OCI-LY7 (cell line): ENCODE data around the gene FNDC3A. TPM values are rescaled to one million over a fixed set of nuclear protein-coding genes. Genes with fewer than 3 reads are reported as not detected.
"Not testable (repeated sequence)": the region's sequence is repeated elsewhere in the genome, so short reads cannot be mapped to it uniquely, and the experiment has no call there.

Experiments
- BruUV-seq: library from RNA; stranded (reverse); fragments of 400-500 nt; replicated peaks from 2 replicates; lab custom pipeline; 2021; lab: Mats Ljungman, UMichigan
- CTCF ChIA-PET: fragments of 300-600 bp; sonication (Branson Sonifier 250); formaldehyde crosslinking; loops from one replicate; lab custom pipeline; 2022; ENCODE audit warnings: antibody characterized with exemption; ENCODE audit not compliant: unreplicated experiment; lab: Charles Lee
- POLR2A ChIA-PET: fragments of 300-600 bp; sonication (Branson Sonifier 250); formaldehyde crosslinking; loops from one replicate; lab custom pipeline; 2022; ENCODE audit warnings: antibody characterized with exemption; lab: Charles Lee
- DNase-seq: peaks from one replicate; pipeline ENCODE4 v3.0.0-alpha.2; 2015; ENCODE audit warnings: low spot score
- H2AFZ ChIP-seq: fragments of 200-600 bp; sonication (generic), shearing (Covaris generic); 2 replicates; pipeline ENCODE4 v1.6.1; 2014; ENCODE audit warnings: mild to moderate bottlenecking, antibody characterized with exemption, low read length, moderate library complexity
- H3K27ac ChIP-seq: fragments of 200-600 bp; sonication (generic); 2 replicates; pipeline ENCODE4 v1.5.1; 2014; ENCODE audit warnings: mixed run types, low read depth, mild to moderate bottlenecking, moderate library complexity, low read length, inconsistent platforms; ENCODE audit not compliant: poor library complexity, severe bottlenecking
- H3K36me3 ChIP-seq: fragments of 200-600 bp; sonication (generic); 2 replicates; pipeline ENCODE4 v1.6.1; 2014; ENCODE audit warnings: mild to moderate bottlenecking, antibody characterized with exemption, low read length, moderate library complexity, mixed read lengths; ENCODE audit not compliant: insufficient read depth
- H3K4me1 ChIP-seq: fragments of 200-600 bp; sonication (generic); 2 replicates; pipeline ENCODE4 v1.5.1; 2014; ENCODE audit warnings: mild to moderate bottlenecking, low read length; ENCODE audit not compliant: insufficient read depth, poor library complexity, severe bottlenecking
- H3K4me2 ChIP-seq: fragments of 200-600 bp; sonication (generic); 2 replicates; pipeline ENCODE4 v1.6.1; 2014; ENCODE audit warnings: mild to moderate bottlenecking, low read length
- H3K4me3 ChIP-seq: fragments of 200-600 bp; sonication (generic); 2 replicates; pipeline ENCODE4 v1.5.1; 2014; ENCODE audit warnings: mild to moderate bottlenecking, low read depth, low read length; ENCODE audit not compliant: poor library complexity, severe bottlenecking
- H3K79me2 ChIP-seq: fragments of 200-600 bp; sonication (generic); 2 replicates; pipeline ENCODE4 v1.6.1; 2016; ENCODE audit warnings: low read depth, mild to moderate bottlenecking, low read length, moderate library complexity, mixed read lengths; ENCODE audit not compliant: insufficient read depth
- H3K9me2 ChIP-seq: fragments of 200-600 bp; sonication (generic); 2 replicates; pipeline ENCODE4 v1.6.1; 2016; ENCODE audit warnings: mild to moderate bottlenecking, low read length, mixed read lengths; ENCODE audit not compliant: insufficient read depth
- H3K9me3 ChIP-seq: fragments of 200-600 bp; sonication (generic); 2 replicates; pipeline ENCODE4 v1.6.1; 2014; ENCODE audit warnings: mild to moderate bottlenecking, mixed run types, low read length, mixed read lengths
- H4K20me1 ChIP-seq: fragments of 200-600 bp; sonication (generic); 2 replicates; pipeline ENCODE4 v1.6.1; 2014; ENCODE audit warnings: mild to moderate bottlenecking, antibody characterized with exemption, low read length, moderate library complexity, mixed read lengths; ENCODE audit not compliant: insufficient read depth
- CTCF ChIP-seq: fragments of 200-600 bp; sonication (generic); conservative IDR thresholded peaks from 2 replicates; pipeline ENCODE4 v1.5.1; 2014; ENCODE audit warnings: mild to moderate bottlenecking, antibody characterized with exemption, low read length, moderate library complexity, mixed read lengths
- EZH2phosphoT487 ChIP-seq: fragments of 200-600 bp; sonication (generic); IDR thresholded peaks from 2 replicates; pipeline ENCODE4 v1.6.1; 2018; ENCODE audit warnings: low read depth, borderline replicate concordance, mild to moderate bottlenecking, mixed run types, antibody characterized with exemption, low read length, moderate library complexity, mixed read lengths
- intact Hi-C: fragments of 100-400 bp; cut with micrococcal nuclease; formaldehyde crosslinking; loops from one replicate; pipeline ENCODE4 v1.10.0; 2022; ENCODE audit not compliant: unreplicated experiment
- total RNA-seq, 2 experiments: library from RNA; depleted of rRNA in 1 of 2; stranded (reverse); fragments of >200 nt in 1 of 2; shearing (Covaris generic) in 1 of 2; gene quantifications; 2 replicates each; pipeline ENCODE4 v1.2.3, GENCODE V29; 2014 to 2022

Gene FNDC3A
- total RNA-seq, 2 experiments from 2014 or later, result 38.7 to 59.6 TPM

DNA sequence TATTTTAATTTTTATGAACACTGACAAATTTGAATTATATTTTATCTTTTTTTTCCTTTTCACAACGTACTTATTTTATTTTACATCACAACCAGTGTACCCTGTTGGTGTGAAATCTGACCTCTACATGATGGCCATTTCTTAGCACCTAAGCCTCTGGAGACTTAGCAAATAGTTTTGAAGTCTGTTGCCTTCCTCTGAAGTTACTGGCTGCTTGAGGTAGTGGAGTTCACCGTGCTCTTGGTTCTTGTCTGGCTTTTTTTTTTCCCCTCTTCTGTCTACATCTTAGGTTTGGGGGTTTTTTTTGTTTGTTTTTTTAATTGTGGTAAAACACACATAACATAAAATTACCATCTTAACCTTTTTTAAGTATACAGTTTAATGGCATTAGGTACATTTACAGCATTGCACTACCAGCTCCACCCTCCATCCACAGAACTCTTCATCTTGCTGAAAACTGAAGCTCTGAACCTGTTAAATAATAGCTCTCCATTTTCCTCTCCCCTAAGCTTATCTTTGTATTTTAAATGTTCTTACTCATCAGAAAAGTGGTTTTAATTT, 150.3 kb downstream of the FNDC3A start:
- Histone ChIP-seq H3K9me3 (no peaks in the 10 kb centered on the region), H3K4me3 (no peak overlapping the region), H3K79me2 (no peaks in the 10 kb centered on the region), H4K20me1 (no peaks in the 10 kb centered on the region), H3K4me1 (no peaks in the 10 kb centered on the region), H3K4me2 (no peak overlapping the region), H3K9me2 (no peaks in the 10 kb centered on the region), H3K27ac (no peak overlapping the region), H3K36me3 (peaks cover 2% of the 10 kb centered on the region), H2AFZ (no peak overlapping the region)
- intact Hi-C loops, result no loop called here
- ChIA-PET CTCF (no interaction called here), POLR2A (no interaction called here)
- no TSS peak for BruUV-seq
- no peak for DNase-seq
- TF ChIP-seq EZH2phosphoT487 (no peak), CTCF (no peak)

DNA sequence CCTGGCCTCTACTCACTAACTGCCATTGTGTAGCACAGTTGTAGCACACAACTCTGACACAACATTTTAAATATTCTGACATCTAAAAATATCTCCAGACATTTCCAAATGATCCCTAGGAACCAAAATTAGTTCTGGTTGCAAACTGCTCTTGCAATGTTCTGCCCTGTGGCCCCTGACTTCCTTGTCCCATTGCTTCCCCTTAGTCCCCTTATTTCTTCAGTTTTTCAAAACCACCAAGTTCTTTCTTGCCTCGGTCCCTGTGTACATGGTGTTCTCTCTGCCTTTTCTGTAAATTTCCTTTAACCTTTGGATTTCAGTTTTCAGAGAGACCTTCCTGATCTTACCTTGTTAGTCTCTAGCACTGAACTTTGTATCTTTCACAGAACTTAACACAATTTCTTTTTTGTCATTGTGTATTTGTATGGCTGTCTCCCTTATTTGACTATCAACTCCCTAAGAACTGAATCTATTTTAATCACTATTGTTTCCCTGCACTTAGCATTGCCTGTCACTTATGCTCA, 156.8 kb downstream of the FNDC3A start:
- Histone ChIP-seq H3K4me3 (no peak overlapping the region), H3K36me3 (peaks cover 62% of the 10 kb centered on the region), H3K9me3 (no peaks in the 10 kb centered on the region), H2AFZ (no peak overlapping the region), H3K27ac (no peak overlapping the region), H3K4me1 (no peaks in the 10 kb centered on the region), H3K9me2 (no peaks in the 10 kb centered on the region), H3K4me2 (no peak overlapping the region), H4K20me1 (no peaks in the 10 kb centered on the region), H3K79me2 (no peaks in the 10 kb centered on the region)
- no peak for DNase-seq
- no peak for TF ChIP-seq EZH2phosphoT487
- TF ChIP-seq CTCF, result no peak
- POLR2A ChIA-PET, result no interaction called here
- intact Hi-C loops, result no loop called here
- BruUV-seq, result no TSS peak
- CTCF ChIA-PET, result no interaction called here

DNA sequence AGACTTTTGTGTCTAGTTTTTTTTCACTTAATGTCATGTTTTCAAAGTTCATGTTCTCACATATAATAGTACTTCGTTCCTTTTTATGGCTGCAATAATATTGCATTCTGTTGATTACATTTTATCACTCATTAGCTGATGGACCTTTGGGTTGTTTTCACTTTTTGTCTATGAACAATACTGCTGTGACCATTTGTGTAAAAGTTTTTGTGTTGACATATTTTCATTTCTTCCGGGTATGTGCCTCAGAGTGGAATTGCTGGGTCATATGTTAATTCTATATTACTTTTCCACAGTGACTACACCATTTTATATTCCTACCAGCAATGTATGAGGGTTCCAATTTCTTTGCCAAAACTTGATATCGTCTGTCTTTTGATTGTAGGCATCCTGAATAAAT, 158.6 kb downstream of the FNDC3A start:
- BruUV-seq, result no TSS peak
- Histone ChIP-seq H3K36me3 (peaks cover 77% of the 10 kb centered on the region), H3K4me3 (no peak overlapping the region), H3K9me2 (no peaks in the 10 kb centered on the region), H3K79me2 (no peaks in the 10 kb centered on the region), H3K4me2 (no peak overlapping the region), H2AFZ (no peak overlapping the region), H3K9me3 (no peaks in the 10 kb centered on the region), H3K27ac (no peak overlapping the region), H4K20me1 (no peaks in the 10 kb centered on the region), H3K4me1 (no peaks in the 10 kb centered on the region)
- DNase-seq, result no peak
- CTCF ChIA-PET, result no interaction called here
- TF ChIP-seq CTCF, result no peak
- TF ChIP-seq EZH2phosphoT487, result no peak
- intact Hi-C loops, result no loop called here
- POLR2A ChIA-PET, result no interaction called here

DNA sequence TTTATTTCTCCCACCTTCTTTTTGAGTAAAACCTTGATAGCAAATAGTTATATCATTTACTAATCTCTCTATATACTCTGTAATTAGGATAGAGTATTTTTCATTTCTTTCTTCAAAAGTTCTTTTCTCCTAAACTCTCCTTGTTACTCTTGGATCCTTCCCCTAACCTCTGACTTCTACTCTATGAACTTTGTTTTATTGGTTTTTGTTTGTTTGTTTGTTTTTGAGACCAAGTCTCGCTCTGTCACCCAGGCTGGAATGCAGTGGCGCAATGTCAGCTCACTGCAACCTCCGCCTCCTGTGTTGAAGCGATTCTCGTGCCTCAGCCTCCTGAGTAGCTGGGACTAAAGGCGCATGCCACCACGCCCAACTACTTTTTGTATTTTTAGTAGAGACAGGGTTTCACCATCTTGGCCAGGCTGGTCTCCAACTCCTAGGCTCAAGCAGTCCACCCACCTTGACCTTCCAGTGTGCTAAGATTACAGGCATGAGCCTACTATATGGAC, 161.5 kb downstream of the FNDC3A start:
- CTCF ChIA-PET, H4K20me1 ChIP-seq, H3K4me1 ChIP-seq, H3K27ac ChIP-seq, H3K79me2 ChIP-seq, H3K9me2 ChIP-seq, BruUV-seq, H3K9me3 ChIP-seq, H3K4me2 ChIP-seq, H3K4me3 ChIP-seq, intact Hi-C loops, H2AFZ ChIP-seq, DNase-seq: not testable (repeated sequence)
- POLR2A ChIA-PET, result interaction anchor here (1.3 kb wide), 1 partner anchor 17 kb away, joined by 3 read pairs; no protein-coding TSS in a partner anchor
- H3K36me3 ChIP-seq, result peaks cover 92% of the 10 kb centered on the region
